DMS 273 (cell line): Measurements from ENCODE around the gene SLAMF8.
A peak's percentile ranks its signal among the peaks of the same experiment; 100 is the strongest.

Source experiments
- DNase-seq: peaks from one replicate; lab custom pipeline; 2025; ENCODE audit not compliant: unreplicated experiment; lab: John Stamatoyannopoulos, UW

The SLAMF8 gene

GRCh38 chr1:159845751-159846629 lies 19.3 kb downstream of the SLAMF8 start:
- no peak for DNase-seq

GRCh38 chr1:159847231-159847630 lies 20.6 kb downstream of the SLAMF8 start:
- no peak for DNase-seq

GRCh38 chr1:159848326-159848725 lies 21.7 kb downstream of the SLAMF8 start:
- DNase-seq: no peak

DNA sequence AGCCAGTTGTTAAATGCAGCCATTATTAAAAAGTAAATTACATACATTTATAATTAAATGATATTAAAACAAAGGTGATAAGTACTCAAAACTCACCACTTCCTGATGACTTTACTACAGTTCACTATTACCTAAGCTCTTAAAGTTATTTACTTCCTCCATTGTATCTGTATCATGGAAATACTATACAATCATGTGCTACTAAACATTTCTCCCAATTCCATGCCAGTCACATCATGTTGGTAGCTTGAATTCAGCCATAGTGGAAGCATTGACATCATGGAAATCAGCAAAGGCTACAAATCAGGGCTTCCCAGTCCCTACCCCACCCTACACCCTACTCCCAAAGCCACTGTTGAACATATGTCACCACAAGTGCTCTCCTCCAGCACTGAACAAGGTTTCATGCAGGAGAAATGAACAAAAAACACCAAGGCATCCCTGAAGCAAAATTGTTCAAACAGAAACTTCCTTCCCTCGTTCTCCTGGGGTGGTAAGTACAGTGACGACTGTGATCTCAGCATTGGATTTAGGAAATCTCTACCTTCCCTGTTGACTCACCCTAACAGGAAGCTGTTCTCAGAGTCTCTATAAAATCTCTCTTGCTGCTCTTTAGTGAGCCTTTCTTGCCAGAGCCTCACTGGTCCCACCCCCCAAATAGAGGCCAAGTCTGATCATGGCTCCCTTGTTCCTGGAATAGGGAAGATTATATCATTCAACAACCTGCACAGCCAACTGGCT lies 23.1 kb downstream of the SLAMF8 start:
- DNase-seq: no peak

GRCh38 chr1:159851407-159851806 lies 24.7 kb downstream of the SLAMF8 start:
- no peak for DNase-seq

- DNase-seq: no peak
Measured at GRCh38 chr1:159853417-159854115, 26.9 kb downstream of the SLAMF8 start.

DNA sequence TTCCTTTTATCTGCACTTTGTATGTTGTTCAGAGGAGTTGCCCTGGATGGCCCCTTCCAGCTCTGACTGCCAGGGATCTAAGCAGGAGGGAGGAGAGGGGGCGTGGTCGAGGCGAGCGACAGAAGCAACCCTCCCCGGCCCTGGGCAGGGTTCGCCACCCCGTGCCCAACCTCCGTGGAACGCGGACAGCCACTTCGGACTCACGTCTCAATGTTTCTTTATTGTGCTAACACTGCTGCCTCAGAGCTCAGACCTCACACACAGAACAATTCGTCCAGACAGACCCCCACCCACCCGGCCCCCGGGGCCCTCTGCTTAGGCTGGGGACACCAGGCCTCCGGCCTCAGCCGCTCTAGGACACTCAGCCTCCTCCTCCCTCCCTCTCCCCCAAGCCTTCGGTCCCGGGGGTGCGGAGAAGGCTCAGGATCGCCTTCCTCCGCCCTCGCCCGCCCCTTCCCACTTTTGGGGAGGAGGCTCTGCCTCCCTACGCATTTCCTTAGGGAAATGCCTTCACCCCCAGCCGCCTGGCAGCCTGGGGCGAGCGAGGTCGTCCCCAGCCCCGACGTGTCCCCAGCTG lies 27.5 kb downstream of the SLAMF8 start:
- peak; percentile 70 for DNase-seq

DNA sequence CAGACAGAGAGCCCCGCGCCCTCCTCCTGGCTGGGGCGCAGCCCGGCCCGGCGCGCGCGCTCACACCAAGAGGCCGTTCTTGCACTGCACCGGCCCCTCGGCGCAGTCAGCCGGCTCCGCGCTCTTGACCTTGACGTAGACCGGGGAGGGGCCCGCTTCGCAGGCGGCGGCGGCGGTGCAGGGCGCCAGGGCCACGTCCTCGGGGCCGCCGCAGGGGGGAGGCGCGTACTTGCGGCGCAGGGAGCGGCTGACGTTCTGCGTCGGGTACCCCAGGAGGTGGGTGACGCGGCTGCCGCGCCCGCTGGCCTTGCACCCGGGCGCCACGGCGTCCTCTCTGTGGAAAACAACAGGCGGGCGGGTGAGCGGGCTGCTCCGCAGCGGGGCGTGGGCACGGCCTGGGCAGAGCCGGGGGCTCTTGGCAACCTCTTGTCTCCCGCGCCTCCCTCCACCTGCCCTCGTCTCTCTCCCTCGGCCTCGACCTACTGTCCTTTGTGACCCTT lies 28.1 kb downstream of the SLAMF8 start:
- peak; percentile 79 for DNase-seq

DNA sequence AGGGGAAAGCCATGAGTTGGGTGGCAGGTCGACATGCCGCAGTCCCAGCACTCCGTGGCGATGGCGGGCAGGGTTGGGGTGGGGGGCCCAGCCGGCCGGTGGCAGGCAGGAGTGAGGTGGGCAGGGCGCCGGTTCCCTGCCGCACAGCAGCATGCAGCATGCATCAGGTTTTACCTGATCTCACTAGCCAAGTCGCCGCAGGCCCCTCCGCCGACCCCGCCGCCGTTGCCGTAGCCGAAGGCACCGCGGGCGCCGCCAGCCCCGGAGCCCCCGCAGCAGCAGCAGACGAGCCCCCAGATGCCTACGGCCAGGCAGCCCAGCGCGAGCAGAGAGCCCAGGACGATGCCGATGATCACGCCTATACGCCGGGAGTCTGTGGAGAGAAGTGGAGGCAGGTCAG lies 29.0 kb downstream of the SLAMF8 start:
- no peak for DNase-seq

DNA sequence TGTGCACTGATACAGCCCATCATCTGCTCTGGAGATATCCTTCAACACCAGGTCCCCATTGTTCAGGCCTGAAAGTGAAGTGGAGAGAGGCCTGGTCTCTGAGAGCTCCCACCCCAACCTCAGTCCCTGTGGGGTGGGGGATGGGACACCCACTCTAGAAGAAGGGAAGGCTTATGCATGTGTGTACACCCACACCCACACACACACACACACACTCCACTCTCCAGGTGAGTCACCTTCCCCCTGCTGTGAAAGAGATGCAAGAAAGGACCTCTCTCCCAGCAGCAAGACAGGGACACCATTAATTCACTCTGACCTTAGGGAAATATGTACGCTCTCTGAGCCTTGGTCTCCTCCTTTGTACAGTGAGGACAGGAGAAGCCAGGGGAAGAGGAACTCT lies 29.9 kb downstream of the SLAMF8 start:
- DNase-seq: no peak

- no peak for DNase-seq
Measured at GRCh38 chr1:159857889-159858288, 31.2 kb downstream of the SLAMF8 start.

DNA sequence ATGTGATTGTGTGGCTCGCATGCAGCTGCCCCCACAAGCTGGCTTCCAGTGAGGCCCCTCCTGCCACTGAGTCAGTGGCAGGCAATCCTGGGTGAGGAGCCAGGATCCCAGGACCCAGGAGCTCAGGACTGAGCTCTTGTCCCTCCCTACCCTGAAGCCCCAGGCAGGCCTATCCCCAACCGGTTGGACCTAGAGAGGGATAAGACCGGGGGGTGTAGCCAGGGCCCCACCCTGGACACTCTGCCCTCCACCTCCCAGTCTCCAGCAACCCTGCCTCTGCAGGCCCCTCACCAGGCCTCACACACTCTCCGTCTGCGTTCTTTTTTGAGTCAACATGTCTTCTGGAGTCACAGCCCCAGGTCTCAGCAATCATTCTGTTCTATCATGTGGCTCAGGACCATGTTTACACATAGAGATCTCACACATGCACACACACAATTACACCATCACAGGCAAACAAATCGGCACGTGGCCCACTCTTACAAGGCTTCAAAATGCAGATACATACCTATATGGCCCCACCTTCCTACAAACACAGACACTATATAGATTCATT lies 33.2 kb downstream of the SLAMF8 start:
- no peak for DNase-seq

DNA sequence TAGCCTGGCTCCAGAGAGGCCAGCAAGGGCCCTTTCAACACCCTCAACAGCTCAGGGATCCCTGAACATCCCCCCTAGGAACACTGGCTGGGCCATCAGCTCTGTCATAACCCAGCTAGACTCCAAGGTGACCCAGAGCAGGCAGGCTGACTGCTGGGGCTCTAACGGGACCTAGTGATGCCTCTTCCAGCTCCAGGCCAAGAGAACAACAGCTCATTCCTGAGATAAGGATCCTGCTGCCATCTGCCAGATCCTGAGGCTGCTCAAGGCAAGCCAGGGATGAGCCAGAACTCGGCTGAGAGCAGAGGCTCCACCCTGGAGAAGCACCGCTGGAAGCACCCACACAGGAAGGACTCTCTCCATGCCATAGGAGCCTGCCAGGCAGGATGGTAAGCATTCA lies 33.8 kb downstream of the SLAMF8 start:
- DNase-seq: peak; percentile 77

DNA sequence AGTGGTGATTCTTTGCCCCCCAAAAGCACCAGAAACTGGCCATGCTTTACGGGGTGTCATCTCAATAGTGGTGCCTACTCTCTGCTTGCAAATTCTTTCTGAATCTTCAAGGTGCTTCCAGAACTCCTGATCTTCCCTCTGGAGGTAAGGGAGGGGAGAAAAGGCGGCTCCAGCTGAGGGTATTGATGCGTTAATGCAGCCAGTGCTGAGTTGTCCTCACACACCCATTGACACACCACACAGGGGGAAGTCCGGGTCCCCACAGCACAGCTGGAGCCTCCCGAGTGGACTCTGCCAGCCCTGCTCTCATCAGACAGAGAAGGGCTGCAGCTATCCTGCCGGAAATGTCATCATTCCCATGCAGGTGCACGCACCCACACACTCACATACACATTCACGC lies 34.5 kb downstream of the SLAMF8 start:
- DNase-seq: no peak

DNA sequence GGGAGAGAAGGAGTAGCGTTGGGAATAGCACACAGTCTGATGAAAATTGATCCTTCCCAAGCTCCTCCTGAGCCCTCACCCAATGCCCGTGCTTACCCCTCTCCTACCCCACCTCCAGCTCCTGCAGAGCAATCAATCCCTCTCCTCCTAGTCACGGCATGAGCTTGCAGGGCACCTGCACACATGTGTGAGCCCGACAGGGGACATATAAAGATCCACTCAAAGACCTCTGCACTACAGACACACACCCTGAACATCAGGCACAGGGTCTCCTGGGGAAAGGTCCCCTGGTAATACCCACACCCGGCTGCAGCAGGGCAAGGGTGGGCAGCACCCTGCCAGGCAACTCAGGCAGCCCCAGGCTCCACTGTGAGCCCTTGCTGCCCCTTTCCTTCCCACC lies 35.4 kb downstream of the SLAMF8 start:
- no peak for DNase-seq

GRCh38 chr1:159862557-159862956 lies 35.9 kb downstream of the SLAMF8 start, which contains the start of gene VSIG8:
VSIG8 (minus strand) TSS chr1:159862657; CDS start chr1:159862521, 136 bp downstream.
- no peak for DNase-seq

DNA sequence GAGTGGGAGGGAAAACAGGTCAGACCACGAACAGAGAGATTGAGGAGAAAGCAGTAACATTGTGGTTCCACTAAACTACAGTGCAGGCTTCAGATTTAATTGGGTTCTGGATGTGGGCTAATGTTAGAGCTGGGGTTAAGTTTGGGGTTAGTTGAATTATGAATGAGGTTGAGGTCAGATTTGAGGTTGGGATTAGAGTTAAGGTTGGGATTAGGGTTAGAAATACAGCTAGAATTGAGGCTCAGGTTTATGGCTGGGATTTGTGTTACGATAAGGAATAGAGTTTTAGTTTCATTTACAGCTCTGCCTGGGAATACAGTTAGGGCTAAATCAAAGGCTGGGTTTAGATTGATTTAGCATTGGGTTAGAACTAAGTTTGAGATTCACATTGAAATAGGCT lies 37.6 kb downstream of the SLAMF8 start:
- DNase-seq: no peak

GRCh38 chr1:159866066-159866465 lies 39.4 kb downstream of the SLAMF8 start:
- no peak for DNase-seq

GRCh38 chr1:159866905-159867663 lies 40.4 kb downstream of the SLAMF8 start:
- DNase-seq: peak; percentile 66

- DNase-seq: peak; percentile 92
Measured at GRCh38 chr1:159867664-159868026, 41.0 kb downstream of the SLAMF8 start.
